GM19395 (cell line): ENCODE data around the gene JAML.

Experiments
- ATAC-seq: cut with Tn5 transposase; IDR thresholded peaks from one replicate; pipeline ENCODE4 v1.9.1; 2021; ENCODE audit warnings: mild to moderate bottlenecking, moderate library complexity; ENCODE audit not compliant: unreplicated experiment

Gene JAML

DNA sequence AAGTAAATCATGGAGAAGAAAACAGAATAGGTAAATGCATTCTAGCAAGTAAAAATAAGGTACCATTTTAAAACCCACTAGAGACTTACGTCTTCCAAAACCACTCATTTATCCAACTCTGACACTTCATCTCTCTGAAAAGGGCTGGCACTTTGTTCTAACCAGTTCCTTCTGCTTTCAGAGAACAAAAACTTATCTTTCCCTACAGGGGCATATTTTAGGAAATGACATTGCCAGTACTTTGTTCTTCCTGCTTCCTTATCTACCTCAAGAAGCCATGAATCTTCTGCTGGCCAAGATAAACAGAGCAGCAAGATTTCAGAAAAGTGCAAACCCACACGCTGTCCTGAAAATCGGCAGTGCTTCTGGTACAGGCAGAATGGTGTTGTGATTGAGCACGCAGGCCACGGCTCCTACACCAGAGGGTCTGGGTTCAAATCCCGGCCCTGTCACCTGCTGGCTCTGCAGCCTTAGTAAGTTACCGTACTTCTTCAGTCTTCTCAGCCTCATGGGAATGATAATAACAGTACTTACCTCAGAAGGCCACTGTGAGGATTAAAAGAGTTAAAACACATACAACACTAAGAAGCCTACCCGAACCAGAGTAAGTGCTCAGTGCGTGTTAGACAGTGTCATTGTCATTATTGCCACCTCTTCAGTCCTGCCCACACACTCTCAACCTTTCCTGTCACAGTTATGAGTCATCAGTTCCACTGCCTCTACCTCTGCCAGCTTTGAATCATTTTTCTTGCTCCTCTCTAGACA is 16.4 kb upstream of the JAML start:
- ATAC-seq: peak; percentile 88

DNA sequence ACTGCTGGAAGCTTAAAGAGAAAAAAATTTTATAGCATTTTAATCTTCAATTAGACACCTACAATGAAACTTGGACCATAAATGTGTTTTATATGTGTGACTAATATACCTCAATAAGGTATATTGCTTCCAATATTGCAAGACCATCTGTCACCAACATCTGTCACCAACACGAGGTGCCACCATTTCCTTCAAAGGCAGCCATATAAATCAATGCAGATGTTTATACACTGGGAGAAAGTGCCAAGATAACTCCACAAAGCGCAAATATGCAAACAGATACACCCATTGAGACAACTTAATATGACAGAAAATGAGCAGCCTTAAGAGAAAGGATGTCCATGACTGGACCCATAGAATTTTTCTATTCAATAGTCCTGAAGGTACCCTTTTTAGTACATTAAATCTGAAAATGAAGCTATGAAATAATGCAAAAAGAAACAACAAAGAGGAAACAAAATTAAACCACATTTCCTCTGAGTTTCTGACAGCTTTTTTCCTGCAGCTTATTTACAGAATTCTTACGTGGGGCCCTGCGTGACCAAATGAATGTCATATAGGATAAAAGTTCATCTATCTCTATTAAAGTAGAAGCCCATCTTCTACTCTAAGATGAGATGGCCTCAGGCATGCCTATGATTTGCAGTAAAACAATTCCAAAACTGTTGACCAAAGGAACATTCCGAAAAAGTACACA is 14.8 kb upstream of the JAML start:
- ATAC-seq: no peak

DNA sequence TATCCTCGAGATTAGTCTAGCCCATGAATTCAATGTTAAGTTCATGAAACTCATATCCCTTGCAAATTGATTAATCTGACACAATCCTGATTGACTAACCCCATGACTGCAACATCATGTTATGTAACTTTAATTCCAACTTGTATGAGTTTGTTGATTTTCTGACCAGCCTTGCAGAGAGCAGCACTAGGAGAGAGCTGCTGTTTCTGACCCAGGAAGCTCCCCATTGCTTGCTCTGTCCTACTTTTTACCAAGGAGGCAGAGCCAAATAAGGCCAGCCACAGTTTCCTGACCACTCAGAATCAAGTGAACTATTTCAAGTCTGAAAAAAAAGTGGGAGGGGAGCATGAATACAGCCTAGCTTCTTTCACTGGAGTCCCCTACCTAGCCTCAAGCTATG is 14.1 kb upstream of the JAML start:
- ATAC-seq: no peak

DNA sequence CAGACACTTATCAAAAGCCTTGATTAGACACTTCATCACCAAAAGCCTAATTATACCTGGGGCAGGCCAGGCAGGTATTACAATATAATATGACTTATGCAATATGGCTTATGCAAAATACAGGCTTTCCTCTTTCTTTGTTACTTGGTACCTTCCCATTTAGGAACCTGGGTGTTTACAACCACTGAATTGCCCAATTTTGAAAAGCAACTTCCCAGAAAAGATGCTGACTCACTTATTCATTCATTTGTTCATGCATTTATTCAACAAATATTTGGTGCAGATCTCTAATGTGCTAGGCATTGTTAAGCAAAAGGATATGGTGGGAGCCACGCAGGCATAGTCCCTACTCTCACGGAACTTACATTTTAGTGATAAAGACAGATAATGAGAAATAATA is 13.6 kb upstream of the JAML start:
- no peak for ATAC-seq

DNA sequence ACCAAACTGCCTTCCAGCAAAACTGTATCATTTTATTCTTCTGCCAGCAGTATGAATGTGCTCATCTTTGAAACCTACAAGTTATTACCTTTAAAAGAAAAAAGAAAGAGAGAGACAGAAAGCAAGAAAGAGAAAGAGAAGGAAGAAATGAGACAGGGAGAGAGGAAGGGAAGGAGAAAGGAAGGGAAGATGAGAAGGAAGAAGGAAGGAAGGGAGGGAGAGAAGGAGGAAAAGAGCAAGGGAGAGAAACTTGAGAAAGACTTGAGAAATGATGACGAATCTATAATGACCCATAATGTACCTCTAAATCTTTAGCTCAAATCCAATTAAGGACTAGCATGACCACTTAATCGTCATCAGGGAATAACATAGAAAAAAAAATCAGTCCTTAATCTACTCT is 11.4 kb upstream of the JAML start:
- no peak for ATAC-seq

DNA sequence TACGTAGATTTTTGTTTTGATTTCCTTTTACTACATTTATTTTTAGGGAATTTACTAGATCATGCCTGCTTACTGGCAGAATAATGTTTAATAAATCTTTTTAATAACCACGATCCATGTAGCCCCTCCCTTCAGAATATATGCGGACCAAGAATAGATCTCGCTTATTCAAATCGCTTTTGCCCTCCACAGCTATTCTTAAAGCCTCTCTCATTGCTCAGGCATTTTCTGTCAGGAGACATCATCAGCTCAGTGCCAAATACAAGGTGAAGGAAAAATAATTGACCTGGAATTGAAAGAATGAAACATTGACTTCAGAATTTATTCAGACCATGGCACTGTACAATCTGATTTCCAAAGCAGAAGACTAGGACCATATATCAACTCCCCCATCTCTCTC is 10.0 kb upstream of the JAML start:
- ATAC-seq: no peak

DNA sequence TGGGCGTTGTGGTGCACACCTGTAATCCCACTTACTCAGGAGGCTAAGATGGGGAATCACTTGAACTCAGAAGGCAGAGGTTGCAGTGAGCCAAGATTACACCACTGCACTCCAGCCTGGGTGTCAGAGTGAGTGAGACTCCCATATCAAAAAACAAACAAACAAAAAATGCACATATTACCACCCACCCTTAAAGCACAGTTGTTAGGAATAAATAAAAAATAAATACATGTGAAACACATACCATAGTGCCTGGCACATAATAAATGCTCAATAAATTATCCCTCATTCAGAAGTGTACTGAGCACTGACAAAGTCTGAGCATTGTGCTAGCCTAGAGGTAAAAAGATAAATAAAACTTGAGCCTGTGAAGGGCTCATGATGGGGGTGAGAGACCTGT is 9.0 kb upstream of the JAML start:
- ATAC-seq: no peak

DNA sequence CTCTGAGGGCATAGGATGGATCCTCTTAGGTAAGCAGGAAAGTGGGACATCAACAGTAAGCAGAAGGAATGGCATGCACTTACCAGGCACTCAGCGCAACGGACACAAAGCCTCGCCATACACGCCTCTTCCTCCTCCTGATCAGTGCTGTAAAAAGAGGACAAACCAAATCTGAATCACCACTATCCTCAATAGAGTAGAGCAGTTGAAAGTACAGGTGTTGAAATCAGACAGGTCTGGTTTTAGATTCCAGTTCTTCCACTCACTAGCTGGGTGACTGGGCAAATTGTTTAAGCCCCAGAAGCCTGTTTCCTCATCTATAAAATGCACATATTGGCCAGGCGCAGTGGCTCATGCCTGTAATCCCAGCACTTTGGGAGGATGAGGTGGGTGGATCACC is 8.6 kb upstream of the JAML start:
- no peak for ATAC-seq

DNA sequence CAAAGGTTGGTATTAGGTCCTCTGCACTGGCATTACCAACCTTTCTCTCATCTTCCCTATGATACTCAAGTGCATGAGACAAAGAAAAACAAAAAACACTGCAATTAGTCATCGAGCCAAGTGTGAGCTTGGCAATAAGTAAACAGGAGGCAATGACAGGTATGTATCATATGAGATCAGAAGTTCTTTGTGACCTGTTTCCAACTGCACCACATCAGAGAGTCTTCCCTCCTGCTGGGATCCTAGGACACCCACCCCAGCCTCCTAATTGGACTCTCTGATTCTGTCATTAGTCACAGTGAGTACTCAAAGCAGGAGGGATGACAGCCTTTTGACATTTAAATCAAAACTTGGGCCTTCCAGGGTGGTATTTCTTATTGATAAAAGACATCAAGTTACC is 7.8 kb upstream of the JAML start:
- no peak for ATAC-seq

DNA sequence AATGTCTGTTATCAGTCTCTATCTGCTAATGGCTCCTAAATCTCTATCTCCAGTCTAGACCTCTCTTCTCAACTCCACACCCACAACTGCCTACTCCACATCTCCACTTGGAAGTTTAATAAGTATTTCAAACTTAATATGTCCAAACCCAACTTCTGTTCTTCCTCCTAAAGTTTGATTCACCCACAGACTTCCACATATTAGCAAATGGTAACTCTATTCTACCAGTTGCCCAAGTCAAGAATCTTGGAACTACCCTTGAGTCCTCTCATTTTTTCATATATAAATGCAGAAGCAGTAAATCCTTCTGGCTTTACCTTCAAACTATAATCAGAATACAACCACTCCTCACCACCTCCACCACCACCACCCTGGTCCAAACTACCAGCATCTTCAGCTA is 6.7 kb upstream of the JAML start:
- no peak for ATAC-seq

DNA sequence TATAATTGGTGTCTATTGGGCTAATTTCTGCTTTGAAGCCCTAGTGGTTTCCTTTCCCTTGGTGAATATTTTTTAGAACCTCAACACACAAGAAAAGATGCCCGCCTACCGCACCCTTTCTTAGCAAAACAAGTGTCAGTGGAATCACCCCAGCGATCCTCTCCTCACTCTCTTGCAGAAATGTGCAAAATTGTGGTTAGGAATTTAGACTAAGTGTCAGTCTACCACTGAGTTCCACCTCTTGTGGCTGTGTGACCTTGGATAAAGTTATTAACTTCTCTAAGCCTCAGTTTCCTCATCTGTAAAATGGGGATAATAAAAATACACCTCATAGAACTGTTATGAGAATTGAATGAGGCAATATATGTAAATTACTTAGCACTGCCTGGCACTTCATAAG is 5.3 kb upstream of the JAML start:
- ATAC-seq: no peak

DNA sequence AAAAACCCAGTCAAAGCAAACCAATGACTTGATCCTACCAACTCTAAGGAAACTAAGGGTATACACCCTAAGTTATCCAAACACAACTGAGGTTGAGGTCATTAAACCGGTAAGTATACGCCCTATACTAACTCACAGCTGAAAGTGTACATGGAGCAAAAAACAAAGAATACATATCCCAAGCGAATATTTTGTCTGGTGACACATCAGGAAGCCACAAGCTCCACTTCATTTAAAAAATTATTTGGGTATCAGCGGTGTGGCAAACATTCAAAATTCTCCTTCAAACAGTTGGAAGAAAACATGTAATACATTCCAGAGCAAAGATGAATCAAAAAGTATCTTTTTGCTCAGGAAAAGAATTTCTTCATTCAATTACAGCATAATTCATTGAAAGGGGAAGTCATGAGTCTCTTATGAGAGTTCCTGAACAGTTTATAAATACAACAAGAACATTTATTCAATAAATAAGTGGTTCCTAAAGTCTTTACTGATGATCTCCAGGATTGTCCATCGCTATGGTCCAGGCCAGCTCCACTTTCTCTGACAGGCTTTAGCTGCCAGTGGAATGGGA is 4.5 kb upstream of the JAML start:
- ATAC-seq: no peak

DNA sequence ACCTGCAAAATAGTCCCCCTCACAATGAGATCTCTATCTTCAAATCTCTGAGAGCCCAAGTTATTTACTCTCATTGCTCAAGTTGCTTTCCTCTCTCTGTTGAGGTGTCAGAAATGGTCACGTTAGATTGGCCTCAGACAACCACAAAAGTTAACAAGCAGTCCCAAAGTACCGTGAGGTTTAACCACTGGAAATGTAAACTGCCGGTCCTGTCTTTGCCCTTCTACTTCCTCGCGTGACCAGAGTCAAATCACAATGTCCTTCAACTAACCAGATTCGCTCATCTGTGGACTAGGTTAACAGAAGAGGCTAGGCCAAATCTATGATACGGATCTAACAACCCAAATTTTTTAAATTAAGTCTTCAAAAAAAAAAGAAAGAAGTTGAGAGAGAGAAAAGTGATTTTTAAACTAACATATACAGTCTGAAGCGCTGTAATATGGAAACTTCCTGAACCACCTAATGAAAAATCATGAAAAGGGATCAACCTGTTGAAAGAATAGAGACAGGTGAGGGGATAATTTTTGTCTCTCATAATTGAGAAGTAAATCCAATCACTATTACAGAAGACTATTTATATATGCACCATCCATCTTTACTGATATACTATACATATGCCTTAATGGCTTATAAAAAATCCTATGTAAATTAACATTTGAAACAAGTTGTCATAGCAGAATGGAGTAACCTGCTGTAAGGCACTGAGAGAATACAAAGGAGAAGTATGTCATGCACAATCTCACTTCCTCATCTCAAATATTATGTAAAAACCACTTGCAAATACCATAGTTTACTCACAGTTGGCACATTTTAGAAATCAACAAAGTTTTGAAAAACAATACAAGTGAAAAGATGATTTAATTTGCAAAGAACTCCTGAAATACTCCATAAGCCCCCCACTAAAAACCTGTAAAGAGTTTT is 3.3 kb upstream of the JAML start:
- ATAC-seq: peak; percentile 69

DNA sequence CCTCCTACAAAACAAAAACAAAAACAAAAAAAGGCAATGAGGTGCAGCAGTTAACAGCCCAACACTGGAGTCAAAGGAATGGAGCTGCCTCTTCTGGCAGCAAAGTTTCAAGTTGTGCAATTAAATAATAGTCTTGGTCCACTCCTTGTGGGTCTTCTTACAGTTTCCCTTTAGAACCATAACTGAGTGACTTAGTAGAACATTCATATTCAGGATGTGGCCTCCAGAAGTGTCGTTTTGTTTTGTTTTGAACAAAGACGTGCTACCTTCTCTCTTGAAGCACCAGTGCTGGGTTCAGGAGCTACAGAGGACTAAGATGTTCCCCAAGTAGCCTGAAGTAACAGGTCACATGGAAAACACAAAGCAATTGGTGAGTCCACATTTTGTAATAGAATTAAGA is 2.0 kb upstream of the JAML start:
- ATAC-seq: no peak

DNA sequence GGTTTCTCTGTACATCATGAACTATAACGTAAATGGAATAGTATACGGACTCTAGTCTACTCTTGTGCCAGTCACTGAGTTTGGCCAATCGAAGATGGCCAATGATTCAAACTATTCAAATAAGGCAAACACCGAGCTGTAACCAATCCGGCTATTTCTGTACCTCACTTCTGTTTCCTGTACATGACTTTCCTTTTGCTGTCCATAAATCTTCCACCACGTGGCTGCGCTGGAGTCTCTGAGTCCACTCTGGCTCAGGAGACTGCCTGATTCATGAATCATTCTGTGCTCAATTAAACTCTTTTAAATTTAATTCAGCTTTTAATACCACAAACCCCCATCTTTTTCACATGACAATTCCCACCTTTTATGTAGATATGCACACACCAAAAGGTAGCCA is 1.5 kb upstream of the JAML start:
- ATAC-seq: no peak

DNA sequence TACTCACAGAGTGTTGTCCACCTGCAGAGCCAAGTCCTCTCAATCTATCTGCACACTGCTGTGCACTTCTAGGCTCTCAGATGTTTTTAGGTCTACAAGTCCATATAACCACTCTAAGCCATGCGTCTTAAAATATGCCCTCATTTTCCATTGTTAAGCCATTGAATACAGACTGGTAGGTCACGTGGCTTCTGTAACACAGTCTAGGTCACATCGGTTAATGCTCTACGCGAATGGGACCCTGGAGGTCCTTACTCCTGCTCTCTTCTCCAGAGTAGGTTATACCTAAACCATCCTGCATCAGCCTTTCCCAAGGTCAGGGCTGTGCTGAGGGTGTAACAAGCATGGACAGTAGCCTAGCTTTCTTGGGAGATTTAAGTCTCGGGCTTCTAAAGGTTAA is 819 bp downstream of the JAML start:
- no peak for ATAC-seq

DNA sequence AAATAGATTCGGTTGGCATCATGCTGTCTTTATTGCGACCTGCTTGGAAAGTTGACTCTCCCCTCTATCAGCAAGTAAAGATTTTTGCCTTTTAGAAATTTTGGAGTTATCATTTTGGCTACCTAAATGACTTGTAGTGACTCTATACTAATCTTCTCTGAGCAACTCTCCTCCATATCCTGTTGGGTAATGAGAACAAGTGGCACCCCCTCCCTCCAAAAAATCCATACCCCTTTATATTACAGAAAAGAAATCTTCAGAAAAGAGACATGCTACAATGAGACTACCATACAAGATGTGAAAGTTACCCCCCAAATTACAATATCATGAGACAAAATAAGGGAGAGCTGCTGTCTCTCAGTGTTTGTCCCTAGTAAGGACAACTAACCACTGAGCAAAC is 1.2 kb downstream of the JAML start:
- no peak for ATAC-seq

DNA sequence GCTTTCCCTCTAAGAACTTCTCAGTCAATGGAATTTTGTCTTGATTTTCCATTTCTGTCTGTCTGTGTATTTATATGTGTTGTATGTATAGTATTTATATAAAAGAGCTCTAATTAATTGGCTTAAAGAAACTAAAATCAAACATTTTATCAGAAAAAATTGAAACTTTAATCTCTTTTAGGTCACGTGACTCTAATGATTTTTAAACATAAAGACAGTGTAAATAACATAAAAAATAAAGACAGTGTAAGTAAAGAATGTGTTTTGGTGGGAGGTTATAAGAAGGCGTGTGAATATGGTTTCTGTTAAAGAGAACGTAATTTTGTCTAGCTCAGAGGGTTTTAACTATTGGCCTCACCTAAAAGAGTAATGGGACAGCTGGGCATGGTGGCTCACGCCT is 2.4 kb downstream of the JAML start:
- no peak for ATAC-seq

DNA sequence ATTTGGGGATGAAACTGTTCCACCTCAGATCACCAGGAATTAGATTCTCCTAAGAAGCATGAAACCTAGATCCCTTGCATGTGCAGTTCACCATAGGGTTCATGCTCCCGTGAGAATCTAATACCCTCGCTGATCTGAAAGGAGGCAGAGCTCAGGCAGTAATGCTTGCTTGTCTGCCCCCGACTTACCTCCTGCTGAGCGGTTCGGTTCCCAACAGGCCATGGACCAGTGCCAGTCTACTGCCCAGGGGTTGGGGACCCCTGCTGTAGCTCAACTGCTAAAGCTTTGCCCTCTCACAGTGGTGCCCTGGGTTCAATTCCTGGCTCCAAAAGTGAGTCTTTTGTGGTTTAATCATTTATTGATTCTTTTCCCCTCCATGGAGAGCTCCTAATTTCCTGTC is 3.4 kb downstream of the JAML start:
- no peak for ATAC-seq

DNA sequence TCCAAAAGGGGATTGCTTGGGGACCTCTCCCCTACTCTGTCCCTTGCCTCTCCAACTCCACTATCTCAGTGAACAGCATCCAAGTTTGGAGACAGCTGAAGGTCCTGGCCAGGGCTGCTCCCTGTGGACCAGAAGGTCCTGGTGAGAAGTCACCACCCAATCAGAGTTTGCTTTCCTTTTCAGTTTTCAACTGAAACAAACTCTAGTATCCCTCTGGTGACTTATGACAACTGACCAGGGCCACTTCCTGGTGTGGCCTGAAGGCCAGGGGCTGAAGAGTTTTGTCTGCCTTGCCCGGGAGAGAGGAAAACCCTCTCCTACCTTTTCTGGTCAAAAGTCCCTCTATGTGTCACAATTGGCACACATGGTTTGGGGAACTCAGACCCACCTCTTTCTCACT is 5.1 kb downstream of the JAML start:
- no peak for ATAC-seq

DNA sequence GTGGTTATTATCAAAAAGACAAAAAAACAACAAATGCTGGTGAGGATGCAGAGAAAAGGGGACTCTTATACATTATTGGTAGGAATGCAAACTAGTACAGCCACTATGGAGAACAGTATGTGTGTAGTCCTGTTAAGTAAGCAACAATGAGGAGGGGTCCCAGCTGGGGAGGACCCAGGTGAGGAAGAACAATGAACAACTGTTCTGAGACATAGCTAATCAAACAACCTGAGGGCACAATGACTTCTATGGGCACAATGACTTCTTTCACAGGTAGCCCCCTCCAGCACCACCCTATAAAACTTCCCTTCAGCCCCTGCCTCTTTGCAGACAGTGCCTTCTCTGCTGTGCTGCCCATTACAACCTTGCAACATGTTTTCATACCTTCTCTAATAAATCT is 5.6 kb downstream of the JAML start:
- ATAC-seq: no peak
